MCF 10A (cell line): ENCODE measurements around the gene MT1M. TPM values are rescaled to one million over a fixed set of nuclear protein-coding genes. Genes with fewer than 3 reads are reported as not detected.

Source experiments
- BruUV-seq: library from RNA; stranded (reverse); fragments of 400-500 nt; replicated peaks from 2 replicates; lab custom pipeline; 2021; lab: Mats Ljungman, UMichigan
- CTCF ChIA-PET: fragments of 300-600 bp; sonication (Branson Sonifier 250); formaldehyde crosslinking; extraction: SDS; loops from one replicate; lab custom pipeline; 2021; ENCODE audit warnings: antibody characterized with exemption, inconsistent platforms; lab: Yijun Ruan, JAX
- POLR2A ChIA-PET: fragments of 300-600, 350-650 bp; sonication (Branson Sonifier 250); formaldehyde crosslinking; extraction: SDS; loops from one replicate; lab custom pipeline; 2020; ENCODE audit warnings: antibody characterized with exemption, inconsistent platforms; lab: Yijun Ruan, JAX
- DNase-seq: peaks from one replicate; pipeline ENCODE4 v3.0.0-alpha.2; 2018; ENCODE audit not compliant: unreplicated experiment
- H3K27ac Mint-ChIP-seq: one replicate; pipeline ENCODE4 v1.8.0; 2022; ENCODE audit warnings: mild to moderate bottlenecking, low read depth, mixed read lengths; ENCODE audit not compliant: unreplicated experiment
- H3K27me3 Mint-ChIP-seq: one replicate; pipeline ENCODE4 v1.8.0; 2022; ENCODE audit warnings: mixed read lengths; ENCODE audit not compliant: insufficient read depth, unreplicated experiment
- H3K36me3 Mint-ChIP-seq: one replicate; pipeline ENCODE4 v1.8.0; 2022; ENCODE audit warnings: mild to moderate bottlenecking, moderate library complexity, mixed read lengths; ENCODE audit not compliant: insufficient read depth, unreplicated experiment
- H3K4me1 Mint-ChIP-seq: one replicate; pipeline ENCODE4 v1.8.0; 2022; ENCODE audit warnings: mixed read lengths; ENCODE audit not compliant: insufficient read depth, unreplicated experiment
- H3K4me3 Mint-ChIP-seq: one replicate; pipeline ENCODE4 v1.8.0; 2022; ENCODE audit warnings: mild to moderate bottlenecking, moderate library complexity, mixed read lengths; ENCODE audit not compliant: unreplicated experiment
- H3K9me3 Mint-ChIP-seq: one replicate; pipeline ENCODE4 v1.8.0; 2022; ENCODE audit warnings: mixed read lengths; ENCODE audit not compliant: unreplicated experiment
- intact Hi-C: fragments of 100-400 bp; cut with micrococcal nuclease; formaldehyde crosslinking; loops from 2 replicates; pipeline ENCODE4 v1.14.1; 2022
- total RNA-seq: library from RNA; stranded (reverse); gene quantifications from 2 replicates; pipeline ENCODE4 v1.2.3, GENCODE V29; 2022
- TF ChIP-seq, protein P1 (sequence below): fragments of 200-600 bp; IDR thresholded peaks from one replicate; pipeline ENCODE4 v1.8.0; 2022; ENCODE audit warnings: antibody characterized with exemption, mild to moderate bottlenecking; ENCODE audit not compliant: unreplicated experiment

Gene MT1M
- total RNA-seq, 1 experiment from 2014 or later, result not detected

GRCh38 chr16:56626685-56627084, 5.8 kb upstream of the MT1M start:
- Mint-ChIP-seq H3K36me3 (peaks cover 30% of the 10 kb centered on the region), H3K9me3 (no peaks in the 10 kb centered on the region), H3K4me3 (peak overlapping the region; percentile 95), H3K27ac (peak overlapping the region; percentile 80), H3K27me3 (no peaks in the 10 kb centered on the region), H3K4me1 (peaks cover 11% of the 10 kb centered on the region)
- intact Hi-C loops, result no loop called here
- ChIA-PET POLR2A (interaction anchor here (0.5 to 15.3 kb wide), 24 partner anchors 10 to 1978 kb away, joined by 3 to 1404 read pairs (median 6); partner anchors contain the start of genes MT1F, MT1X and MT2A), CTCF (interaction anchor here (1.0 to 2.7 kb wide), 4 partner anchors 17 to 75 kb away, joined by 3 to 12 read pairs (median 4); no protein-coding TSS in a partner anchor)
- TF ChIP-seq, protein P1, sequence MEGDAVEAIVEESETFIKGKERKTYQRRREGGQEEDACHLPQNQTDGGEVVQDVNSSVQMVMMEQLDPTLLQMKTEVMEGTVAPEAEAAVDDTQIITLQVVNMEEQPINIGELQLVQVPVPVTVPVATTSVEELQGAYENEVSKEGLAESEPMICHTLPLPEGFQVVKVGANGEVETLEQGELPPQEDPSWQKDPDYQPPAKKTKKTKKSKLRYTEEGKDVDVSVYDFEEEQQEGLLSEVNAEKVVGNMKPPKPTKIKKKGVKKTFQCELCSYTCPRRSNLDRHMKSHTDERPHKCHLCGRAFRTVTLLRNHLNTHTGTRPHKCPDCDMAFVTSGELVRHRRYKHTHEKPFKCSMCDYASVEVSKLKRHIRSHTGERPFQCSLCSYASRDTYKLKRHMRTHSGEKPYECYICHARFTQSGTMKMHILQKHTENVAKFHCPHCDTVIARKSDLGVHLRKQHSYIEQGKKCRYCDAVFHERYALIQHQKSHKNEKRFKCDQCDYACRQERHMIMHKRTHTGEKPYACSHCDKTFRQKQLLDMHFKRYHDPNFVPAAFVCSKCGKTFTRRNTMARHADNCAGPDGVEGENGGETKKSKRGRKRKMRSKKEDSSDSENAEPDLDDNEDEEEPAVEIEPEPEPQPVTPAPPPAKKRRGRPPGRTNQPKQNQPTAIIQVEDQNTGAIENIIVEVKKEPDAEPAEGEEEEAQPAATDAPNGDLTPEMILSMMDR, result no peak
- DNase-seq, result no peak
- no TSS peak for BruUV-seq

DNA sequence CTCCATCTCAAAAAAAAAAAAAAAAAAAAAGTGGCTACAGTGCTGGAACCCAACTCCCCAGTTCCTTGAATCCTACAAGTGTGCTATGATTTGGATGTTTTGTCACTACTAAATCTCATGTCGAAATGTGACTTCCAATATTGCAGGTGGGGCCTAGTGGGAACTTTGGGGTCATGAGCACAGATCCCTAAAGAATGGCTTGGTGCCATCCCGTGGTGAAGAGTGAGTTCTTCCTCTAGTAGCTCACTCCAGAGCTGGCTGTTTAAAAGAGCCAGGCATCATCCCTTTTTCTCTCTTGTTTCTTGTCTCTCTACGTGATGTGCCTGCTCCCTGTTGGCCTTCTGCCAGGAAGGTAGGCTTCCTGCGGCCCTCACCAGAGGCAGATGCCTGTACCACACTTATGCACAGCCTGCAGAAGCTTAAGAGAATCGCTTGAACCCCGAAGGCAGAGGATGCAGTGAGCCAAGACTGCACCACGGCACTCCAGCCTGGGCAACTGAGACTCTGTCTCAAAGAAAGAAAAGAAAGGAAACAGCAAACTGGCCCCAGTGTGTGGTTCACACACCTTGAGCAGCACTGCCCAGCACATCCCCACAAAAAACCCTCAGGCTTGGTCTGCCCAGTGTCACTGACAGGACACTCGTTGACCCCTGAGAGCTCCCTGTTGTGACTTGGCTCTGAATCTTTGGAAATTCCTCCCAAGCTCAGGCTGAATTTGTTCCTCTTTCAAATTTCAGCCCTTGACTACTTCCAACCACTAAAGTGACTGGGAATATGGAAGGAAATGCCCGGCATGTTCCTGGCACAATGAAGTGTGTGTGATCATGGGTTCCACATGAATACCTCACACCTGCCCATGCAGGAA, 3.7 kb upstream of the MT1M start:
- ChIA-PET POLR2A (interaction anchor here (0.6 to 15.3 kb wide), 14 partner anchors 8 to 1823 kb away, joined by 3 to 1404 read pairs (median 4); partner anchors contain the start of genes MT1F, MT1X, MT2A and PSME3IP1), CTCF (interaction anchor here (0.6 to 1.0 kb wide), 3 partner anchors 15 to 73 kb away, joined by 3 to 7 read pairs (median 4); no protein-coding TSS in a partner anchor)
- TF ChIP-seq, protein P1, result no peak
- peak; percentile 63 for DNase-seq
- no peaks in the 10 kb centered on the region for H3K27me3 Mint-ChIP-seq
- no TSS peak for BruUV-seq
- intact Hi-C loops, result no loop called here
- H3K36me3 Mint-ChIP-seq, result peaks cover 30% of the 10 kb centered on the region
- peaks cover 14% of the 10 kb centered on the region for H3K4me1 Mint-ChIP-seq
- H3K27ac Mint-ChIP-seq, result no peak overlapping the region
- H3K4me3 Mint-ChIP-seq, result no peak overlapping the region
- H3K9me3 Mint-ChIP-seq, result no peaks in the 10 kb centered on the region

DNA sequence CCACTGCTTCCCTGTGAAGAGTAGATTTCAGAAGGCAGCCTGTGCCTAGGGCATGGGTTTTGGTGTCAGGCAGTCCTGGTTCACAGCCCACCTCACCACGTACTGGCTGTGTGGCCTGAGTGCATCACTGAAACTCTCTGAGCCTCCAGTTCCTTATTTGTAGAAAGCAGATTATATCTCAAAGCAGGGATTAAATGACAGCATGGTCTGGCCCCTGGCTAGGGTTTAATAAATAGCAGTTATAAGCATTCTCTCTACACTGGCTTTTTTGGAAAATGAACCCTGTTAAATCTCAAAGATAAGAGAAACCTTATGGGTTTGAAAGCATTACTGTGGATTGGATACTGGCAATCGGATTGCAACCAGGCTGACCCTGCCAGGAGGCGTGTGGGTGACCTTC, 2.9 kb upstream of the MT1M start:
- TF ChIP-seq, protein P1, result no peak
- Mint-ChIP-seq H3K4me3 (no peak overlapping the region), H3K36me3 (peaks cover 30% of the 10 kb centered on the region), H3K27ac (no peak overlapping the region), H3K27me3 (no peaks in the 10 kb centered on the region), H3K4me1 (peaks cover 18% of the 10 kb centered on the region), H3K9me3 (no peaks in the 10 kb centered on the region)
- CTCF ChIA-PET, result interaction anchor here (1.4 kb wide), 1 partner anchor 39 kb away, joined by 3 read pairs; no protein-coding TSS in a partner anchor
- no TSS peak for BruUV-seq
- DNase-seq, result no peak
- POLR2A ChIA-PET, result interaction anchor here (1.4 to 15.3 kb wide), 7 partner anchors 8 to 72 kb away, joined by 6 to 1404 read pairs (median 31); partner anchors contain the start of genes MT1X and MT2A
- intact Hi-C loops, result no loop called here

DNA sequence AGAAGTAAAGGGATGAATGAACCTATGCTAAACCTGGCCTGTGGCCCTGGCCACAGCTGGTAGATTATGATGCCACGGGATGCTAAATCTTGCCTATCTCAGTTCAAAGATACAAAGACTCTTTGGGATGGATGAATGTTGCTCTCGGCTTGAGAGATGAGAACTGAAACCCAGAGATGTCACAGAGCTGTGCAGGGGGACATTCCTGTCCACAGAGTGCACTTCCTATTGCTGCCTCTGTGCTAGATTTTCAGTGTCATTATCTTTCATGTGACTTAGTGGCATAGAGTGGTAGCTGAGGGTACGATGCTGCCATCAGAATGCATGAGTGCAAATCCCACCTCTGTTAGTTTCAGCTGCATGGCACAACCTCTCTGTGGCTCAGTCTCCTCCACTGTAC, 2.3 kb upstream of the MT1M start:
- ChIA-PET CTCF (interaction anchor here (0.7 to 1.4 kb wide), 4 partner anchors 18 to 53 kb away, joined by 3 to 4 read pairs (median 3); no protein-coding TSS in a partner anchor), POLR2A (interaction anchor here (2.1 to 15.3 kb wide), 3 partner anchors 13 to 53 kb away, joined by 6 to 1404 read pairs (median 31); partner anchors contain the start of genes MT1X and MT2A)
- Mint-ChIP-seq H3K4me3 (no peak overlapping the region), H3K27ac (no peak overlapping the region), H3K27me3 (no peaks in the 10 kb centered on the region), H3K9me3 (no peaks in the 10 kb centered on the region), H3K4me1 (peaks cover 13% of the 10 kb centered on the region), H3K36me3 (peaks cover 26% of the 10 kb centered on the region)
- intact Hi-C loops, result no loop called here
- TF ChIP-seq, protein P1, result no peak
- DNase-seq, result no peak
- no TSS peak for BruUV-seq
